ENCODE data around the gene CNTD1.

DNA sequence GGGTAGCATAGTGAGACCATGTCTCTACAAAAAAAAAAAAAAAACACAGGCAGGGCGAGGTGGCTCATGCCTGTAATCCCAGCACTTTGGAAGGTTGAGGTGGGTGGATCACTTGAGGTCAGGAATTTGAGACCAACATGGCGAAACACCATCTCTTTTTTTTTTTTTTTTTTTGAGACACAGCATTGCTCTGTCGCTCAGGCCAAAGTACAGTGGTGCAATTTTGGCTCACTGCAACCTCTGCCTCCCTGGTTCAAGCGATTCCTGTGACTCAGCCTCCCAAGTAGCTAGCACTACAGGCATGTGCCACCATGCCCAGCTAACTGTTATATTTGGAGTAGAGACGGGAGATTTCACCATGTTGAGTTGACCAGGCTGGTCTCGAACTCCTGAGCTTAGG is 32.5 kb upstream of the CNTD1 start:
- TF ChIP-seq CTCF (conservative IDR thresholded peaks at IDR 0.05 in 1 of 2, IDR thresholded peaks at IDR 0.05 in 1 of 2; ENCODE audit: low read depth in 1 of 2, low read length in 2 of 2) (no peak), EZH2 (IDR thresholded peaks at IDR 0.05; ENCODE audit: low read length, missing control alignments) (no peak)

Data from fibroblast of lung (primary cell).